ENCODE measurements around the gene FBXO30.

Gene FBXO30

DNA sequence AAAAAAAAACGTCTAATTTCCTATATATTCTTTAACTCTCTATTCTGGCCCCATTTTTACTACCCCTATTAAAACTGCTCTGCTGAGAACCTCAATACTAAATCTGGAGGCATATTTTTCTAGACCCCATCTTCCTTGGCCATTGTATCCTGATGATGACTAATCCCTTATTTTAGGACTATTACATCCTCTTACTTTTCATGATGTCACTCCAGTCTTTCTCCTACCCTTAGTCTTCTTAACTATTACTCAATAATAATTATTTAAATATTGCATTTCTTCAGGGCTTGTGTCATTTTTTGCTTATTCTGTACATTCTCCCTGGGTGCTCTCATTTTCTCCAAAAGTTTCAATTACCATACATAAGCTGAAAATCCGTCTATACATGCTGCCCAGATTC is 6.4 kb downstream of the FBXO30 start:
- H3K36me3 ChIP-seq (ENCODE audit: control insufficient read depth in 2 of 2, insufficient read depth in 1 of 2, low read length in 2 of 2): peaks cover 0 to 34% of the 10 kb centered on the region in 2 experiments; a peak in 2 of 3 replicates

DNA sequence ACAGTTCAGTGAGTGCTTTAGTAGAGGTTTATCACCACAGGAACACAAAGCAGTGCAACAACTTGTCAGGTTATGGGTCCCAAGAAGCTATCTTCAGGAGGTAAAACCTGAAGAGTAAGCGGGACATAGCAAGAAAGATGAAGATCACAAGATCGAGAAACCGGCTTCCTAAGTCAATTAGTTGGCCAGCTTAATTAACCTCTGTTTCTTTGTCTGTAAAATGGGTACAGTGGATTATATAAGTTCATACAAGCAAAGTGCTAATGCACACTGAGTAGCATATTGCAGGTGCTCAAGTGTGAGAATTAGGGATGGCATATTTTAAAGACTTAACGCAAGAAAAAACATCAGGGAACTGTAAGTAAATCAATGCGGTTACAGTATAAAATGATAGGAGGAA is 12.5 kb downstream of the FBXO30 start:
- POLR2A ChIA-PET: interaction anchor here (0.6 kb wide), 1 partner anchor 66 kb away, joined by 6 read pairs; no protein-coding TSS in a partner anchor

More for the DNA sequence above, 6.4 kb downstream of the FBXO30 start:
- POLR2A ChIA-PET: no interaction called here
- H3K4me1 ChIP-seq (ENCODE audit: control insufficient read depth, insufficient read depth, low read length): peaks cover 5% of the 10 kb centered on the region
- H3K9me3 ChIP-seq (ENCODE audit: control insufficient read depth, insufficient read depth, low read depth, low read length): no peaks in the 10 kb centered on the region
- no peak for TF ChIP-seq ZNF366 (tag by site-specific recombination; conservative IDR thresholded peaks at IDR 0.05)
- TF ChIP-seq ZNF394 (tag by site-specific recombination; IDR thresholded peaks at IDR 0.05; ENCODE audit: borderline replicate concordance): 0 out of 2 replicates have a peak, but pooled peaks have one; percentile 18
- TF ChIP-seq ZNF629 (tag by site-specific recombination; IDR thresholded peaks at IDR 0.05): peak; percentile 46; the same call in 1 of the 2 replicates
- TF ChIP-seq ZBTB21 (tag by site-specific recombination; IDR thresholded peaks at IDR 0.05): peak; percentile 59; the same call in 1 of the 2 replicates
- no peak for TF ChIP-seq HOXD13 (CRISPR knock-in tag; IDR thresholded peaks at IDR 0.05; ENCODE audit: borderline replicate concordance)
- TF ChIP-seq, protein P1, sequence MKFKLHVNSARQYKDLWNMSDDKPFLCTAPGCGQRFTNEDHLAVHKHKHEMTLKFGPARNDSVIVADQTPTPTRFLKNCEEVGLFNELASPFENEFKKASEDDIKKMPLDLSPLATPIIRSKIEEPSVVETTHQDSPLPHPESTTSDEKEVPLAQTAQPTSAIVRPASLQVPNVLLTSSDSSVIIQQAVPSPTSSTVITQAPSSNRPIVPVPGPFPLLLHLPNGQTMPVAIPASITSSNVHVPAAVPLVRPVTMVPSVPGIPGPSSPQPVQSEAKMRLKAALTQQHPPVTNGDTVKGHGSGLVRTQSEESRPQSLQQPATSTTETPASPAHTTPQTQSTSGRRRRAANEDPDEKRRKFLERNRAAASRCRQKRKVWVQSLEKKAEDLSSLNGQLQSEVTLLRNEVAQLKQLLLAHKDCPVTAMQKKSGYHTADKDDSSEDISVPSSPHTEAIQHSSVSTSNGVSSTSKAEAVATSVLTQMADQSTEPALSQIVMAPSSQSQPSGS (tag by site-specific recombination; IDR thresholded peaks at IDR 0.05; ENCODE audit: low read depth): peak; percentile 63; the same call in 1 of the 2 replicates
- TF ChIP-seq SP7 (tag by site-specific recombination; IDR thresholded peaks at IDR 0.05): 0 out of 2 replicates have a peak, but pooled peaks have one; percentile 10
- no peak for TF ChIP-seq ZNF423 (tag by site-specific recombination; IDR thresholded peaks at IDR 0.05)
- no peak for TF ChIP-seq ZIC2 (tag by site-specific recombination; IDR thresholded peaks at IDR 0.05)
- no peak overlapping the region for H3K27ac ChIP-seq (ENCODE audit: extremely low read depth, low read depth, low read length)
- CTCF ChIA-PET: interaction anchor here (0.6 to 0.7 kb wide), 2 partner anchors 9 to 167 kb away, joined by 3 read pairs; no protein-coding TSS in a partner anchor
- H3K4me3 ChIP-seq (ENCODE audit: low read depth, low read length): no peak overlapping the region

DNA sequence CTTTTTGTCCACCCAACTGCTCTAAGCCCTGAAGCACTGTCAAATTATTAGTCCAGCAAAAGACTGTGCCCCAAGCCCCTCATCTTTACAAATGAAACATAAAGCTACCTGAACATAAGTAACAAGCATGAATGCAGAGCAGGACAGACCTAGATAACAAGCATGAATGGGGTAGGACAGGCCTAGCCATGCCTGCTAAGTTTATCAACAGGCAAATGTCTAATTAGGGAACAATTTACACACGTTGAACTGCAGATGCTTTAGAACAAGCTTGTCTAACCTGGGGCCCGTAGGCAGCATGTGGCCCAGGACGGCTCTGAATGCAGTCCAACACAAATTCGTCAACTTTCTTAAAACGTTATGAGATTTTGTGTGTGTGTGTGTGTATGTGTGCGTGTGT is 13.6 kb downstream of the FBXO30 start:
- H3K9me3 ChIP-seq (ENCODE audit: control insufficient read depth, insufficient read depth, low read depth, low read length): no peaks in the 10 kb centered on the region
- peaks cover 0 to 60% of the 10 kb centered on the region in 2 experiments; a peak in 1 of 3 replicates for H3K36me3 ChIP-seq (ENCODE audit: control insufficient read depth in 2 of 2, insufficient read depth in 1 of 2, low read length in 2 of 2)
- no peak for TF ChIP-seq ZNF423 (tag by site-specific recombination; IDR thresholded peaks at IDR 0.05)
- no peak for TF ChIP-seq ZNF548 (tag by site-specific recombination; IDR thresholded peaks at IDR 0.05)
- no peak for TF ChIP-seq ZNF335 (tag by site-specific recombination; conservative IDR thresholded peaks at IDR 0.05)
- no peak for TF ChIP-seq HOXC10 (CRISPR knock-in tag; IDR thresholded peaks at IDR 0.05)
- TF ChIP-seq ZNF654 (tag by site-specific recombination; IDR thresholded peaks at IDR 0.05; ENCODE audit: low read depth): no peak
- no peak for TF ChIP-seq ZNF394 (tag by site-specific recombination; IDR thresholded peaks at IDR 0.05; ENCODE audit: borderline replicate concordance)
- no peak for TF ChIP-seq KLF1 (tag by site-specific recombination; IDR thresholded peaks at IDR 0.05)
- no peak for TF ChIP-seq ZNF302 (tag by site-specific recombination; IDR thresholded peaks at IDR 0.05; ENCODE audit: low read depth)
- TF ChIP-seq, protein P1 (tag by site-specific recombination; IDR thresholded peaks at IDR 0.05; ENCODE audit: low read depth): no peak
- TF ChIP-seq ZNF174 (tag by site-specific recombination; IDR thresholded peaks at IDR 0.05): no peak
- TF ChIP-seq, protein P2, sequence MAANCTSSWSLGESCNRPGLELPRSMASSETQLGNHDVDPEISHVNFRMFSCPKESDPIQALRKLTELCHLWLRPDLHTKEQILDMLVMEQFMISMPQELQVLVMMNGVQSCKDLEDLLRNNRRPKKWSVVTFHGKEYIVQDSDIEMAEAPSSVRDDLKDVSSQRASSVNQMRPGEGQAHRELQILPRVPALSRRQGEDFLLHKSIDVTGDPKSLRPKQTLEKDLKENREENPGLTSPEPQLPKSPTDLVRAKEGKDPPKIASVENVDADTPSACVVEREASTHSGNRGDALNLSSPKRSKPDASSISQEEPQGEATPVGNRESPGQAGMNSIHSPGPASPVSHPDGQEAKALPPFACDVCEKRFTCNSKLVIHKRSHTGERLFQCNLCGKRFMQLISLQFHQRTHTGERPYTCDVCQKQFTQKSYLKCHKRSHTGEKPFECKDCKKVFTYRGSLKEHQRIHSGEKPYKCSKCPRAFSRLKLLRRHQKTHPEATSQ (tag by site-specific recombination; IDR thresholded peaks at IDR 0.05): no peak
- TF ChIP-seq ZNF391 (tag by site-specific recombination; IDR thresholded peaks at IDR 0.05; ENCODE audit: borderline replicate concordance, low read depth): no peak
- ChIA-PET CTCF (no interaction called here), POLR2A (interaction anchor here (0.8 kb wide), 1 partner anchor 14 kb away, joined by 4 read pairs; the partner anchor contains the start of gene FBXO30)
- H3K27ac ChIP-seq (ENCODE audit: extremely low read depth, low read depth, low read length): no peak overlapping the region
- no peaks in the 10 kb centered on the region for H3K4me1 ChIP-seq (ENCODE audit: control insufficient read depth, insufficient read depth, low read length)
- no peak overlapping the region for H3K4me3 ChIP-seq (ENCODE audit: low read depth, low read length)

More for the DNA sequence above, 12.5 kb downstream of the FBXO30 start:
- no peaks in the 10 kb centered on the region for H3K4me1 ChIP-seq (ENCODE audit: control insufficient read depth, insufficient read depth, low read length)
- CTCF ChIA-PET: interaction anchor here (0.7 kb wide), 1 partner anchor 579 kb away, joined by 3 read pairs; no protein-coding TSS in a partner anchor
- H3K9me3 ChIP-seq (ENCODE audit: control insufficient read depth, insufficient read depth, low read depth, low read length): no peaks in the 10 kb centered on the region
- peaks cover 0 to 66% of the 10 kb centered on the region in 2 experiments; a peak in 1 of 3 replicates for H3K36me3 ChIP-seq (ENCODE audit: control insufficient read depth in 2 of 2, insufficient read depth in 1 of 2, low read length in 2 of 2)
- TF ChIP-seq KLF1 (tag by site-specific recombination; IDR thresholded peaks at IDR 0.05) (no peak), ZNF785 (tag by site-specific recombination; IDR thresholded peaks at IDR 0.05) (no peak)
- no peak overlapping the region for H3K4me3 ChIP-seq (ENCODE audit: low read depth, low read length)
- H3K27ac ChIP-seq (ENCODE audit: extremely low read depth, low read depth, low read length): no peak overlapping the region

All from HEK293 (cell line).